Spleen (tissue), 7 donors: ENCODE data around the gene DDTL.
"Not testable (repeated sequence)": the region's sequence is repeated elsewhere in the genome, so short reads cannot be mapped to it uniquely, and the experiment has no call there.

ENCODE experiments used
- POLR2A ChIP-seq, 3 donors: fragments of 450-650 bp; IDR thresholded peaks; one replicate each; pipeline ENCODE4 v1.5.1; 2017; ENCODE audit warnings: antibody characterized with exemption in 3 of 3, mild to moderate bottlenecking in 1 of 3
- TF ChIP-seq, protein P1 (sequence below), 11 experiments: fragments of 200-600 bp in 7 of 11; fragments of 450-650 bp in 4 of 11; sonication (generic) in 4 of 11; IDR thresholded peaks in 8 of 11; conservative IDR thresholded peaks in 3 of 11; 1 replicate in 7 of 11; 2 replicates in 4 of 11; pipeline versions ENCODE4 v1.4.0 to v1.8.0; 2016 to 2021; ENCODE audit warnings: antibody characterized with exemption in 11 of 11, inconsistent platforms in 4 of 11, mild to moderate bottlenecking in 1 of 11
- donor health status: DM: no; HTN: no; CAD: no; lungs with moderate emphysema.
- donor health status: DM: no; HTN: no; CAD: no.
- donor health status: DM: no; HTN: no; CAD: no.

DNA sequence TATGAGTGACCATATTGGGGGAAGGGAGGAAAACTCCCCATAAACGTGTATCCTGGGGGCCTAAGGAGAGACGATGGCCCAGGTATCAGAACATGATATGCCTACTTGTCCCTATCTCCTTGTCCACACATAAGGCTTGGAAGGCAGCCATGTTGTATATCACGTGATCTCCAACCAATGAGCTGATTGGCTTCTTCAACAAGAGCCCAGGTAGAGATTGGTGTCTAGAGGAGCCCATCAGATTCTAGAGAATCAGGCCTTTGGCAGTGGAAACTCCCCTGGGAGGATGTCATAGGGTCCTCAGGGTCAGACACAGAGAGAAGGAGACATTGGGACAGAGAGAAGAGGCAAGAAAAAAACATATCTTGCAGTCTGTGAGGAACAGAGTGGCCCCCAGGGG lies 19.3 kb upstream of the DDTL start:
- TF ChIP-seq, protein P1, sequence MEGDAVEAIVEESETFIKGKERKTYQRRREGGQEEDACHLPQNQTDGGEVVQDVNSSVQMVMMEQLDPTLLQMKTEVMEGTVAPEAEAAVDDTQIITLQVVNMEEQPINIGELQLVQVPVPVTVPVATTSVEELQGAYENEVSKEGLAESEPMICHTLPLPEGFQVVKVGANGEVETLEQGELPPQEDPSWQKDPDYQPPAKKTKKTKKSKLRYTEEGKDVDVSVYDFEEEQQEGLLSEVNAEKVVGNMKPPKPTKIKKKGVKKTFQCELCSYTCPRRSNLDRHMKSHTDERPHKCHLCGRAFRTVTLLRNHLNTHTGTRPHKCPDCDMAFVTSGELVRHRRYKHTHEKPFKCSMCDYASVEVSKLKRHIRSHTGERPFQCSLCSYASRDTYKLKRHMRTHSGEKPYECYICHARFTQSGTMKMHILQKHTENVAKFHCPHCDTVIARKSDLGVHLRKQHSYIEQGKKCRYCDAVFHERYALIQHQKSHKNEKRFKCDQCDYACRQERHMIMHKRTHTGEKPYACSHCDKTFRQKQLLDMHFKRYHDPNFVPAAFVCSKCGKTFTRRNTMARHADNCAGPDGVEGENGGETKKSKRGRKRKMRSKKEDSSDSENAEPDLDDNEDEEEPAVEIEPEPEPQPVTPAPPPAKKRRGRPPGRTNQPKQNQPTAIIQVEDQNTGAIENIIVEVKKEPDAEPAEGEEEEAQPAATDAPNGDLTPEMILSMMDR (IDR thresholded peaks at IDR 0.05 in 8 of 11, conservative IDR thresholded peaks at IDR 0.05 in 3 of 11) = not testable (repeated sequence)
- not testable (repeated sequence) for TF ChIP-seq POLR2A (IDR thresholded peaks at IDR 0.05)
